GM06990 (cell line): ENCODE measurements around the gene CACNA1D.

Experiments
- DNase-seq: peaks from one replicate; pipeline ENCODE4 v3.0.0-alpha.2; 2011; ENCODE audit not compliant: insufficient read length; ENCODE audit errors: extremely low read depth
- H3K27me3 ChIP-seq: replicated peaks from 2 replicates; pipeline ENCODE4 v1.6.0; 2011; ENCODE audit warnings: low read length; ENCODE audit not compliant: control insufficient read depth, insufficient read depth
- H3K36me3 ChIP-seq: 2 replicates; pipeline ENCODE4 v1.5.1; 2011; ENCODE audit warnings: low read length; ENCODE audit not compliant: control insufficient read depth, insufficient read depth
- H3K4me3 ChIP-seq: replicated peaks from 2 replicates; pipeline ENCODE4 v1.5.1; 2011; ENCODE audit warnings: low read depth, mild to moderate bottlenecking, control low read depth, low read length
- TF ChIP-seq, protein P1 (sequence below): IDR thresholded peaks from 2 replicates; pipeline ENCODE4 v1.5.1; 2011; ENCODE audit warnings: low read length, control low read depth, mild to moderate bottlenecking, inconsistent platforms; ENCODE audit not compliant: insufficient read depth, poor library complexity, severe bottlenecking

CACNA1D gene

DNA sequence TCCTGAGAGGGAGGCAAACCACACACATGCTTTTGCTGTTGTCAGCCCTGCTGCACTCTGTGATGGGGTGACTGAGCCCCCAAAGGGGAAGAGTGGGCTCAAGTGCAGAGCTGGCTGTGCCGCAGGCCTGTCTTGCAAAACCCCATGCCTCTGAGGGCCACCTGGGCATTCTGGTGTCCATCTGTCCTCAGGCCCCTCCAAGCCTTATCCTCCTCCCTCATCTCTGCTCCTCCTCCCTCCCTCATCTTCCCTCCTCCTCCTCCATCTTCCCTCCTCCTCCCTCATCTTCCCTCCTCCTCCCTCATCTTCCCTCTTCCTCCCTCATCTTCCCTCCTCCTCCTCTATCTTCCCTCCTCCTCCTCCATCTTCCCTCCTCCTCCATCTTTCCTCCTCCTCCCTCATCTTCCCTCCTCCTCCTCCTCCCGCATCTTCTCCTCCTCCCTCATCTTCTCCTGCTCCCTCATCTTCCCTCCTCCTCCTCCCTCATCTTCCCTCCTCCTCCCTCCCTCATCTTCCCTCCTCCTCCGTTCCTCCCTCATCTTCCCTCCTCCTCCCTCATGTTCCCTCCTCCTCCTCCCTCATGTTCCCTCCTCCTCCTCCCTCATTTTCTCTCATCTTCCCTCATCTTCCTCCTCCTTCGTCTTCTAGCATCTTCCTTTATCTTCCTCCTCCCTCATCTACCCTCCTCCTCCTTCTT is 311.2 kb downstream of the CACNA1D start:
- Histone ChIP-seq H3K4me3 (no peak overlapping the region), H3K27me3 (no peaks in the 10 kb centered on the region), H3K36me3 (no peaks in the 10 kb centered on the region)
- no peak for DNase-seq
- TF ChIP-seq, protein P1, sequence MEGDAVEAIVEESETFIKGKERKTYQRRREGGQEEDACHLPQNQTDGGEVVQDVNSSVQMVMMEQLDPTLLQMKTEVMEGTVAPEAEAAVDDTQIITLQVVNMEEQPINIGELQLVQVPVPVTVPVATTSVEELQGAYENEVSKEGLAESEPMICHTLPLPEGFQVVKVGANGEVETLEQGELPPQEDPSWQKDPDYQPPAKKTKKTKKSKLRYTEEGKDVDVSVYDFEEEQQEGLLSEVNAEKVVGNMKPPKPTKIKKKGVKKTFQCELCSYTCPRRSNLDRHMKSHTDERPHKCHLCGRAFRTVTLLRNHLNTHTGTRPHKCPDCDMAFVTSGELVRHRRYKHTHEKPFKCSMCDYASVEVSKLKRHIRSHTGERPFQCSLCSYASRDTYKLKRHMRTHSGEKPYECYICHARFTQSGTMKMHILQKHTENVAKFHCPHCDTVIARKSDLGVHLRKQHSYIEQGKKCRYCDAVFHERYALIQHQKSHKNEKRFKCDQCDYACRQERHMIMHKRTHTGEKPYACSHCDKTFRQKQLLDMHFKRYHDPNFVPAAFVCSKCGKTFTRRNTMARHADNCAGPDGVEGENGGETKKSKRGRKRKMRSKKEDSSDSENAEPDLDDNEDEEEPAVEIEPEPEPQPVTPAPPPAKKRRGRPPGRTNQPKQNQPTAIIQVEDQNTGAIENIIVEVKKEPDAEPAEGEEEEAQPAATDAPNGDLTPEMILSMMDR: no peak

DNA sequence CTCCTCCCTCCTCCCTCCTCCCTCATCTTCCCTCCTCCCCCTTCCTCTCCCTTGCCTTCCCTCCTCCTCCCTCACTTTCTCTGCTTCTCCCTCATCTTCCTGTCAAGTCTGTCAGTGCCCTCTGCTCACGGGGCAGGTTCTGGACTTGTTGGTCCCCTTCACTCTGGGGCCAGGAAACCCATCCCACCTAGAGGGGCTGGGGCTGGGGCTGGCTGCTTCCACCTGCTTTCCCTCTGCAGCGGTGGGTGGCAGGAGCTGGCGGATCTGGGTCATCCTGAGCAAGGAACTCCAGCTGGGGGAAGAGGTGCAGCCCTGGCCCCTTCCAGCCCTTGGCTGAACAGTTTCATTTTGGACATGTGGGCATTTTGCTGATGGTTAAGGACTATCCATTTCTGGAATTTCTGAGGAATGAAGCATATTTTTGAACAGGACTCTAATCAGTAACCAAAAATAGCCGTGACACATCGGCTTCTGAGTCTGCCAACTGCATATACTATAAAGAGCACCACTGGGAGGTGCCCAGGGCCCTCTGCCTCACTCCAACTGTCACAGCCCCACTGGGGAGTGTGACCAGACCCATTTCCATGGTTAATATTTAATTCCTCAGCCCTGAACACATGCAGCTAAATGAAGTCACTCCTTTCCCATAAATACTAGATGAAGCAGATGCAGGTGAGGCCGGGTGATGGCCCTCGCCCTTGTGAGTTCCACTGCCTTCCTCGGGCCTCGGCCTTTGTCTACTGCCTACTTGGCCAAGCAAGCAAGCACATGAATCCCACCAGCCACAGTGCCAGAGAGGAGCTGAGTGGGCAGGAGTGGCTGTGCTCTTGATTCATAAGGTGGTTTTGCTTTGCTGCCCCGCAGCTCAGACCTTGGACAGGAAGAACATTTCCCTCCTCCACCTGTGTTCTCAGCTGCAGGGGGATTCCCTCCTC is 312.0 kb downstream of the CACNA1D start:
- Histone ChIP-seq H3K4me3 (no peak overlapping the region), H3K36me3 (no peaks in the 10 kb centered on the region), H3K27me3 (no peaks in the 10 kb centered on the region)
- TF ChIP-seq, protein P1: no peak
- DNase-seq: no peak

DNA sequence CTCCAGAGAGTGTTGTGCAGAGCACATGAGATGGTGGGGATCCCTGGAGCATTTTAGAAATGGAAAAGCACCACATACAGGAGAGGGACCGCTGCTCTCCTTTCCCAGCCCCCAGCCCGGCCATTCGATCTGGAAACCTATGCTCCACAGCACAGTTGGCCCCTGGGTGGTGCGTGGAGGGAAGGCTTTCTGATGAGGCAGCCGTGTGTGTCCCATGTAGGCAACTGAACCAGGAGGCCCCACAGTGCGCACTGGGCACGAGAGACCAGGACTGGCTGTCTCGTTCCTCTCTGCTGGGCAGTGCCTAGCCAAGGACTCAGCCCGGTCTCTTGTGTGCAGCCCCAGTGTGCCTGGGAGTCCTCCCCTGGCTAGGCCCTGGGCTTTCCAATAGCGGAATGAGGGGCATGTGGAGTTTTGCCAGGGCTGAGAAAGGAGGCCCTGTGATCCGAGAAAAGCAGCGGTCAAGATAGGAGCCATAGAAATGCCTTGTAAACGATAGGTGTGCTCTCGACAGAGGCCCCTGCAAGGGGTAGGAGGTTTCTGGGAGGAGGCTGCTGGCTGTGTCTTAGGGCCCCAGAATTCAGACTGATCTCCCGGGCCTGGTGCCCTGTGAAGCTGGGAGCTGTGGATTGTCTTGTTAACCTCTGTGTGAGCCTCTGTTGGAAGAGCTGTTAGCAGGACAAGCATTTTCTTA is 312.9 kb downstream of the CACNA1D start:
- Histone ChIP-seq H3K4me3 (no peak overlapping the region), H3K36me3 (no peaks in the 10 kb centered on the region), H3K27me3 (no peaks in the 10 kb centered on the region)
- TF ChIP-seq, protein P1: no peak
- DNase-seq: no peak

DNA sequence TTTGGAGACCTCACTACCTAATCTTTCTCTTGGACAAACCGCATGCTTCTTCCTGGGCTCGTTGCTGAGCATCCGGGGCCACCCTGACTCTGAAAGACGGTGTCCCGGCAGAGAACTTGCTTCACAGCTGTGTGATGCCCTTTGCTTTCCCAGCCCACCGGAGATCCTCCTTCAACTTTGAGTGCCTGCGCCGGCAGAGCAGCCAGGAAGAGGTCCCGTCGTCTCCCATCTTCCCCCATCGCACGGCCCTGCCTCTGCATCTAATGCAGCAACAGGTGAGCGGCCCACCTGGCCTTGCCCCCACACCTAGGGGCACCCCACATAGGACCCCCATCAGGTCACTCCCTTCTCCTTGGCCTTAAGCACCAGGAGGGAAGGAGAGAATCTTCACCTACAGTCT is 314.1 kb downstream of the CACNA1D start:
- TF ChIP-seq, protein P1: no peak
- Histone ChIP-seq H3K27me3 (no peaks in the 10 kb centered on the region), H3K36me3 (no peaks in the 10 kb centered on the region), H3K4me3 (no peak overlapping the region)
- DNase-seq: no peak

DNA sequence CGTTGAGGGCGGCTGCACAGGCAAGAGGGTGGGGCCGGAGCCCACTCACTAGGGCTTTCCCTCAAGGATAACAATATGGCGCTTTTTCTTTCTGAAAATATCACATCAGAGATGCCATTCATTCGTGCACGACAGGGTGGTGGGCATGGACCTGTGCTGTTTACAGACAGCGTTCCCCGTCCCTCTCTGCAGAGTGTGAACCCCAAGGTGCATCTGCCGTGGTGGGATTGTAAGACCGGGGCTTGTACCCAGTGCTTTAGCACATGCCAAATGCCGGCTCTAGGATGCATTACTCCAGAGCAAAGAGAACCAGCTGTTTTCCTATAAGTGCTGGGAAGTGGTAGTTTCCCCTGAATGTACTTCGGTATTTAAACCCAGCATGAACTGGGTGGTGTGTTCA is 314.9 kb downstream of the CACNA1D start:
- no peaks in the 10 kb centered on the region for H3K36me3 ChIP-seq
- no peak overlapping the region for H3K4me3 ChIP-seq
- no peaks in the 10 kb centered on the region for H3K27me3 ChIP-seq
- TF ChIP-seq, protein P1: no peak
- DNase-seq: no peak
